Mesenchymal stem cell (in vitro differentiated cells and primary cell): Measurements from ENCODE around the gene CDC40.

Experiments
- DNase-seq: peaks from one replicate; pipeline ENCODE4 v3.0.0-alpha.2; 2013
- H2AFZ ChIP-seq: one replicate; pipeline ENCODE4 v1.6.1; 2013; ENCODE audit warnings: low read depth, mild to moderate bottlenecking, control low read depth, inconsistent platforms, low read length, moderate library complexity
- H2AK5ac ChIP-seq: 2 replicates; pipeline ENCODE4 v1.6.1; 2013; ENCODE audit warnings: low read length, moderate library complexity, mild to moderate bottlenecking, inconsistent platforms; ENCODE audit not compliant: severe bottlenecking
- H2BK120ac ChIP-seq: one replicate; pipeline ENCODE4 v1.6.1; 2013; ENCODE audit warnings: low read depth, mild to moderate bottlenecking, inconsistent platforms, low read length, moderate library complexity
- H2BK12ac ChIP-seq, 2 experiments: one replicate each; pipeline ENCODE4 v1.6.1; 2013; ENCODE audit warnings: inconsistent platforms in 2 of 2, low read length in 2 of 2, mild to moderate bottlenecking in 2 of 2, moderate library complexity in 2 of 2, control low read depth in 1 of 2
- H2BK15ac ChIP-seq: one replicate; pipeline ENCODE4 v1.6.1; 2013; ENCODE audit warnings: mild to moderate bottlenecking, low read depth, inconsistent platforms; ENCODE audit not compliant: poor library complexity, severe bottlenecking
- H2BK5ac ChIP-seq: 2 replicates; pipeline ENCODE4 v1.6.1; 2013; ENCODE audit warnings: low read depth, mild to moderate bottlenecking, low read length, control low read depth, inconsistent platforms; ENCODE audit not compliant: poor library complexity, severe bottlenecking
- H3K14ac ChIP-seq, 2 experiments: one replicate each; pipeline ENCODE4 v1.6.1; 2013; ENCODE audit warnings: inconsistent platforms in 2 of 2, low read length in 2 of 2, control low read depth in 1 of 2, mild to moderate bottlenecking in 1 of 2, moderate library complexity in 1 of 2
- H3K18ac ChIP-seq, 2 experiments: one replicate each; pipeline ENCODE4 v1.6.1; 2013; ENCODE audit warnings: inconsistent platforms in 2 of 2, low read length in 2 of 2, control low read depth in 1 of 2, low read depth in 1 of 2, mild to moderate bottlenecking in 1 of 2
- H3K23ac ChIP-seq, 2 experiments: one replicate each; pipeline ENCODE4 v1.6.1; 2013; ENCODE audit warnings: inconsistent platforms in 2 of 2, low read length in 2 of 2, mild to moderate bottlenecking in 2 of 2, moderate library complexity in 2 of 2, control low read depth in 1 of 2
- H3K27ac ChIP-seq: 2 replicates; pipeline ENCODE4 v1.5.1; 2013; ENCODE audit warnings: mild to moderate bottlenecking, moderate library complexity, low read length, control low read depth, inconsistent platforms; ENCODE audit not compliant: poor library complexity, severe bottlenecking
- H3K27me3 ChIP-seq, 2 experiments: 2 replicates each; pipeline versions ENCODE4 v1.6.1 to v1.7.0; 2013; ENCODE audit warnings: low read length in 2 of 2, mild to moderate bottlenecking in 2 of 2, moderate library complexity in 2 of 2, control low read depth in 1 of 2, inconsistent platforms in 1 of 2; ENCODE audit not compliant: control insufficient read depth in 1 of 2, insufficient read depth in 1 of 2
- H3K36me3 ChIP-seq, 2 experiments: 2 replicates each; pipeline versions ENCODE4 v1.6.1 to v1.7.0; 2013; ENCODE audit warnings: low read length in 2 of 2, control low read depth in 1 of 2, inconsistent platforms in 1 of 2, low read depth in 1 of 2, mild to moderate bottlenecking in 1 of 2; ENCODE audit not compliant: insufficient read depth in 2 of 2, control insufficient read depth in 1 of 2
- H3K4ac ChIP-seq, 2 experiments: one replicate each; pipeline ENCODE4 v1.6.1; 2013; ENCODE audit warnings: inconsistent platforms in 2 of 2, low read length in 2 of 2, mild to moderate bottlenecking in 2 of 2, moderate library complexity in 2 of 2, control low read depth in 1 of 2, low read depth in 1 of 2
- H3K4me1 ChIP-seq: 2 replicates; pipeline ENCODE4 v1.6.1; 2013; ENCODE audit warnings: low read depth, low read length, control low read depth; ENCODE audit not compliant: control insufficient read depth, insufficient read depth
- H3K4me2 ChIP-seq: 2 replicates; pipeline ENCODE4 v1.6.1; 2013; ENCODE audit warnings: low read length, mild to moderate bottlenecking, inconsistent platforms; ENCODE audit not compliant: poor library complexity, severe bottlenecking
- H3K4me3 ChIP-seq, 2 experiments: 2 replicates each; pipeline versions ENCODE4 v1.5.1 to v1.7.0; 2013; ENCODE audit warnings: low read length in 2 of 2, mild to moderate bottlenecking in 2 of 2, control low read depth in 1 of 2, low read depth in 1 of 2; ENCODE audit not compliant: insufficient read depth in 1 of 2
- H3K79me1 ChIP-seq: replicated peaks from 2 replicates; pipeline ENCODE4 v1.6.1; 2013; ENCODE audit warnings: mild to moderate bottlenecking, control low read depth, low read length, inconsistent platforms; ENCODE audit not compliant: poor library complexity, severe bottlenecking
- H3K9ac ChIP-seq: 2 replicates; pipeline ENCODE4 v1.7.0; 2013; ENCODE audit warnings: mild to moderate bottlenecking, low read length, moderate library complexity
- H3K9me3 ChIP-seq: 2 replicates; pipeline ENCODE4 v1.7.0; 2013; ENCODE audit warnings: mild to moderate bottlenecking, low read length; ENCODE audit not compliant: control insufficient read depth
- H4K8ac ChIP-seq: one replicate; pipeline ENCODE4 v1.6.1; 2013; ENCODE audit warnings: inconsistent platforms, mild to moderate bottlenecking, low read length, moderate library complexity
- H4K91ac ChIP-seq: one replicate; pipeline ENCODE4 v1.6.1; 2013; ENCODE audit warnings: mild to moderate bottlenecking, low read length, inconsistent platforms
- WGBS: methylation state at CpG from one replicate; pipeline ENCODE4 v1.1.7; 2013; ENCODE audit warnings: mixed read lengths; 5-methylcytosine and 5-hydroxymethylcytosine counted together

The CDC40 gene

DNA sequence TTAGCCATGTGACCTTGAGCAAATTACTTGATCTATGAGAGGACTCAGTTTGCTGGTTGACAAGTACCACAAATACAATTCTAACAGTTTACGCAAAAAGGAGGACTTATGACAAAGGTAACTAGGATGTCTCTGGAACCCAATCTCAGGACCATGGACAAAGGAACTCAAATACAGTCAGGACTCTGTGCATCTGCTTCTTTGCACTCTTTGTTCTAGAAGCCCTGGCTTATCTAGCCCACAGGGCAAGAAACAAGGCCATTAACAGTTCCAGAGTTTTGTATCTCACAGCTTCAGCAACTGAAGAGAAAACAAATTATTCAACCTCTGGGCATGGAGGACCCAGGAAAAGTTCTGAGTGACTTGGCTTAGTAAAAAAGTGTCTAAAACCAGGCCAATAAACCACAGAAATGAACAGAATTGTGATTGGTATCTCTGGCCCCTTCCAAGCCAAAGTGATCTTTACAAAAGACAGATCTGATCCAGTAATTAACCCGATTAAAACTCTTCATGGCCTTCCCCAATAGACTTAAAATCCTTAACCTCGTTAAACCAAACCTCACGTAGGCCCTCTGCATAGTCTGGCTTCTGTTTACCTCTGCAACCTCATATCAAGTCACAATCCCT is 6.6 kb upstream of the CDC40 start:
- no peak overlapping the region for H2AFZ ChIP-seq
- no peak overlapping the region for H2BK120ac ChIP-seq
- H4K91ac ChIP-seq, result no peak overlapping the region
- H3K27me3 ChIP-seq, result no peaks in the 10 kb centered on the region
- no peak overlapping the region for H2BK15ac ChIP-seq
- H3K27ac ChIP-seq, result no peak overlapping the region
- no peaks in the 10 kb centered on the region for H3K9me3 ChIP-seq
- H2BK12ac ChIP-seq, result no peak overlapping the region
- no peak overlapping the region for H3K14ac ChIP-seq
- no peak overlapping the region for H3K4ac ChIP-seq
- H3K23ac ChIP-seq, result no peak overlapping the region
- H3K9ac ChIP-seq, result no peak overlapping the region
- peaks cover 17% of the 10 kb centered on the region for H3K79me1 ChIP-seq
- no peak overlapping the region for H3K4me3 ChIP-seq
- no peak overlapping the region for H4K8ac ChIP-seq
- H3K4me1 ChIP-seq, result no peaks in the 10 kb centered on the region
- 95% methylated on average over 4 of the region's 4 CpGs for WGBS
- H3K4me2 ChIP-seq, result no peak overlapping the region
- no peak overlapping the region for H3K18ac ChIP-seq
- no peak for DNase-seq
- no peak overlapping the region for H2AK5ac ChIP-seq
- no peak overlapping the region for H2BK5ac ChIP-seq
- no peaks in the 10 kb centered on the region for H3K36me3 ChIP-seq

DNA sequence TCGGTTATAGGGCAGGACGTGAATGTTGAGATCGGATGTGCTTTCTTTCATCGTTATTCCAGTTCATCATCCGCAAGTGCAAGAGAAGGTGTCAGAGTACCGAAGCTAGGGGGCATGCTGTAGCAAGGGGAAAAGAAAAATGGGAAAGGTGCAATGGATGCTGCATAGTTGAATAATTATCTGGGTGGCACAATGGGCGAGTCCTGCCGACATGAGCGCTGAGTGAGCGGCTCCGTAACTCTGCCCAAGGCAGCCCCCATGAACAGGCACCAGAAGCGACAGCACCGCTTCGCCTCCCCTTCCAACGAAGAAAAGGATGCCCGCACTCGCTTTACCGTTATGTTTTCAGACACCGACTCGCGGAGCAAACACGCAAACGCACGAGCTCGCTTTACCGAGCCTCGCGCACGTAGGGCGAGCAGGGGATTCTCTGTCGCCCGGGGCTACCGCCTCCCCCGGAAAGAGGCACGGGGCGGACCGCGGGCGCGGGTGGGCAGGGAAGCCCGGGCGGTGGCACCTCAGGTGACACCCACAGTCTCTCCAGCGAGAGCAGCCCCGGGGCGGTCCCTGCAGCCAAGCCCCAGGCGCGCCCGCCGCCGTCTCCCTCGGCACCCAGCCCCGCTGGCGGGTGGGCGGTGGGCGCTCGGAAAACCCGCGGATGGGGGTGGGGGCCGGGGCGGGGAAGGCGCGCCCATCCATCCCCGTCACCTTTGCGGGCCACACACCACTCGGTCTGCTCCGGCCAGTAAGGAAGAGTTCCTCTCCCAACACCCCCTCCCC is 1.4 kb upstream of the CDC40 start:
- peak overlapping the region; percentile 81 to 85 for H3K18ac ChIP-seq
- peak overlapping the region in 1 of 2 experiments; percentile 79 for H2BK12ac ChIP-seq
- peak overlapping the region; percentile 88 for H3K9ac ChIP-seq
- peaks cover 5% of the 10 kb centered on the region for H3K4me1 ChIP-seq
- H3K14ac ChIP-seq, result peak overlapping the region in 1 of 2 experiments; percentile 36
- H4K8ac ChIP-seq, result peak overlapping the region; percentile 19
- no peak overlapping the region for H2BK15ac ChIP-seq
- H4K91ac ChIP-seq, result no peak overlapping the region
- H2BK5ac ChIP-seq, result peak overlapping the region; percentile 99
- H3K4me2 ChIP-seq, result peak overlapping the region; percentile 64
- peak; percentile 71 for DNase-seq
- H3K27me3 ChIP-seq, result no peaks in the 10 kb centered on the region
- peak overlapping the region; percentile 95 for H2AFZ ChIP-seq
- H2AK5ac ChIP-seq, result no peak overlapping the region
- under 1% methylated on average over 56 of the region's 66 CpGs for WGBS
- peak overlapping the region; percentile 24 for H2BK120ac ChIP-seq
- H3K9me3 ChIP-seq, result no peaks in the 10 kb centered on the region
- peak overlapping the region; percentile 58 for H3K27ac ChIP-seq
- H3K36me3 ChIP-seq, result no peaks in the 10 kb centered on the region
- peak overlapping the region in 1 of 2 experiments; percentile 93 for H3K23ac ChIP-seq
- peak overlapping the region; percentile 40 to 79 for H3K4ac ChIP-seq
- peak overlapping the region; percentile 88 to 94 for H3K4me3 ChIP-seq
- peaks cover 15% of the 10 kb centered on the region for H3K79me1 ChIP-seq

DNA sequence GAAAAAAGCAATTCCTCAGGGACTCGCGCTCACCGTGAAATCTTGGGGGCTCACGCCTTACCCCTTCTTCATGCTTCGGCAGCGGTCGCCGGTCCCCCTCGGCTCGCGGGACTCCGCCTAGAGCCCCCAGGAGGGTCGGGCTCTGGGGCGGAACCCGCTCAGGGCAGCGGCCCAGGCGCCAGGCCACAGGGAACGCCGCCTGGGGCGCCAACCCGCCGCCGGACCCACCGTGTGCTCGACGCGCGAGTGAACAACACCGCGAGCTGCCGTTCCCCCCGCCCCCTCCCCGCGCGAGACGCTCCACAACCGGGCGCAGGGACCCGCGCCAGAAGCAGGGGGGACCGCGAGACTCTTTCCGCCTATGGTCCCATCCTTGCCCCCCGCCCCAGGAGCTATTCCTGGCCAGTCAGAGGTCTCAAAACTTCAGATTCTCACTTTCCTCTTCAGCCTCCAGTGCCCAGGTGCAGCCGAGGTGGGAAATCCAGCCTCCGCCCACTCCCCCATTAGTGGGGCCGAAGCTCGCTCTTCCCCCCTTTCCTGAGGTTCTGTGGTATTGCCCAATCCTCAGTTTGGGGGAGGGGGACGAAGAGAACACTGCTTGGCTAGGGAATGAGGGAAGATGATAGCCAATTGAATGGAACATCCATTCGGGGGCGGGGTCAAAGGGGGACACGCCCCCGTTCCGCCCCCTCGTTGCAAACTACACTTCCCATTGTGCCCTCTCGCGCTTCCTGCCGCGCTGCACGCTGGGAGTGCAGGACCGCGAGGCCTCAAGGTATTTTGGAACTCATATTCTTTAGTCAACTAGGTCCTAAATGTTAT is 610 bp upstream of the CDC40 start, which contains the start of gene WASF1:
WASF1 (minus strand) TSS at position 265 of the 822 bp plus-strand sequence. CDS start 52,069 bp downstream, outside the sequence.
- Histone ChIP-seq H3K4me2 (peak within 1 kb of the TSS; percentile 69), H3K79me1 (peaks cover 12% of the 10 kb centered on the region), H3K18ac (peak within 1 kb of the TSS; percentile 89 to 98), H3K23ac (peak within 1 kb of the TSS in 1 of 2 experiments; percentile 93), H3K4ac (peak within 1 kb of the TSS; percentile 80 to 93), H3K4me1 (peaks cover 5% of the 10 kb centered on the region), H2AK5ac (no peak within 1 kb of the TSS), H2BK12ac (peak within 1 kb of the TSS in 1 of 2 experiments; percentile 79), H2AFZ (peak within 1 kb of the TSS; percentile 95), H4K8ac (peak within 1 kb of the TSS; percentile 98), H3K9ac (peak within 1 kb of the TSS; percentile 88), H3K4me3 (peak within 1 kb of the TSS; percentile 88 to 94), H2BK5ac (peak within 1 kb of the TSS; percentile 99), H3K14ac (peak within 1 kb of the TSS in 1 of 2 experiments; percentile 94), H3K9me3 (no peaks in the 10 kb centered on the region), H2BK15ac (peak within 1 kb of the TSS; percentile 80), H4K91ac (peak within 1 kb of the TSS; percentile 96), H3K27me3 (no peaks in the 10 kb centered on the region), H2BK120ac (peak within 1 kb of the TSS; percentile 74), H3K36me3 (no peaks in the 10 kb centered on the region), H3K27ac (peak within 1 kb of the TSS; percentile 93)
- WGBS, result under 1% methylated on average over 56 of the region's 62 CpGs
- DNase-seq, result peak; percentile 99
